ENCODE results near the gene ZNF644. TPM values are rescaled to one million over a fixed set of nuclear protein-coding genes. Genes with fewer than 3 reads are reported as not detected.

The ZNF644 gene
- total RNA-seq, 1 experiment from 2014 or later: 55.9 TPM

DNA sequence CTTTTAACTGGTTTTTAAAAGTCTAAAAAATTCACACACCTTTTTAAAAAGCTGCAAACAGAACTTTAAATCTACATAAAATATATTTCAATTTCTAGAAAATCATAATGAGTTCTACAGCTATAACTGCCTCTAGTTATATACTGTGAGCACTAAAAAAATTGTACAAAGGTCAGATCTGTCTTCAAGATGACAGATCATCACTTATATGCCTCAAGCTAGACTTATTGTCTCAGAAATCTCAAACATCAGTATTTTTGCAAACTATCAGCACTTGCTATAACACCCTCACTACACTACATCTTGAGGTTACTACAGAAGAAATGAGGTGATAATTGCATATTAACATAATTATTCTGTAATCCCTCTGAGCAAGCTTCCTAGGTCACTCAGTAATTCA is 76.5 kb downstream of the ZNF644 start:
- CTCF ChIA-PET: interaction anchor here (1.2 kb wide), 1 partner anchor 19 kb away, joined by 3 read pairs; no protein-coding TSS in a partner anchor
- no TSS peak for BruUV-seq (replicated peaks)

More for the DNA sequence above, 76.5 kb downstream of the ZNF644 start:
- no peak overlapping the region for H3K4me2 ChIP-seq (ENCODE audit: low read length)
- ChIA-PET RAD21 (ENCODE audit: low non-redundant PET in 1 of 2, low total read pairs in 2 of 2, uncharacterized antibody in 2 of 2, unreplicated experiment in 2 of 2) (no interaction called here), POLR2A (no interaction called here)
- peaks cover 0 to 5% of the 10 kb centered on the region in 2 experiments; a peak in 1 of 4 replicates for H3K36me3 ChIP-seq (ENCODE audit: control insufficient read depth in 1 of 2, insufficient read depth in 2 of 2, low read length in 2 of 2)
- no peaks in the 10 kb centered on the region for H3K9me3 ChIP-seq (ENCODE audit: control insufficient read depth in 1 of 2, insufficient read depth in 1 of 2, low read depth in 1 of 2, low read length in 2 of 2)
- H3K27me3 ChIP-seq (ENCODE audit: insufficient read depth, low read length): no peaks in the 10 kb centered on the region
- H3K9ac ChIP-seq (ENCODE audit: low read length): no peak overlapping the region
- no peak overlapping the region for H3K4me3 ChIP-seq (replicated peaks in 1 of 2; ENCODE audit: low read depth in 1 of 2, low read length in 2 of 2)
- H3K27ac ChIP-seq (ENCODE audit: low read depth, low read length): no peak overlapping the region
- H3K9me2 ChIP-seq (ENCODE audit: insufficient read depth): no peaks in the 10 kb centered on the region
- peaks cover 76% of the 10 kb centered on the region for H3K79me2 ChIP-seq (ENCODE audit: insufficient read depth, low read length)
- TF ChIP-seq EGR1 (IDR thresholded peaks at IDR 0.05; ENCODE audit: low read depth) (no peak), EZH2phosphoT487 (IDR thresholded peaks at IDR 0.05; ENCODE audit: borderline replicate concordance) (no peak), CEBPB (IDR thresholded peaks at IDR 0.05; ENCODE audit: low read depth) (no peak), ZNF274 (IDR thresholded peaks at IDR 0.05; ENCODE audit: low read depth, low read length) (no peak), POLR2AphosphoS5 (IDR thresholded peaks at IDR 0.05; ENCODE audit: low read depth, low read length) (no peak), YY1 (IDR thresholded peaks at IDR 0.05; ENCODE audit: extremely low read depth, insufficient replicate concordance, low read depth, low read length) (no peak), SP1 (IDR thresholded peaks at IDR 0.05; ENCODE audit: low read depth) (no peak), CBX3 (IDR thresholded peaks at IDR 0.05; ENCODE audit: low read depth) (no peak), JUND (IDR thresholded peaks at IDR 0.05) (no peak), TCF7L2 (IDR thresholded peaks at IDR 0.05; ENCODE audit: borderline replicate concordance, extremely low read depth, insufficient read depth, insufficient read length) (no peak), POLR2A (IDR thresholded peaks at IDR 0.05; ENCODE audit: borderline replicate concordance, extremely low read depth, insufficient read depth, insufficient read length) (no peak), ZFX (IDR thresholded peaks at IDR 0.05) (no peak), ELF1 (IDR thresholded peaks at IDR 0.05; ENCODE audit: borderline replicate concordance, low read depth) (no peak), EZH2 (IDR thresholded peaks at IDR 0.05) (no peak), FOSL1 (IDR thresholded peaks at IDR 0.05; ENCODE audit: low read depth) (no peak), SIN3A (IDR thresholded peaks at IDR 0.05; ENCODE audit: low read depth) (no peak)
- TF ChIP-seq, protein P1, sequence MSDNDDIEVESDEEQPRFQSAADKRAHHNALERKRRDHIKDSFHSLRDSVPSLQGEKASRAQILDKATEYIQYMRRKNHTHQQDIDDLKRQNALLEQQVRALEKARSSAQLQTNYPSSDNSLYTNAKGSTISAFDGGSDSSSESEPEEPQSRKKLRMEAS (IDR thresholded peaks at IDR 0.05): no peak
- TF ChIP-seq, protein P2, sequence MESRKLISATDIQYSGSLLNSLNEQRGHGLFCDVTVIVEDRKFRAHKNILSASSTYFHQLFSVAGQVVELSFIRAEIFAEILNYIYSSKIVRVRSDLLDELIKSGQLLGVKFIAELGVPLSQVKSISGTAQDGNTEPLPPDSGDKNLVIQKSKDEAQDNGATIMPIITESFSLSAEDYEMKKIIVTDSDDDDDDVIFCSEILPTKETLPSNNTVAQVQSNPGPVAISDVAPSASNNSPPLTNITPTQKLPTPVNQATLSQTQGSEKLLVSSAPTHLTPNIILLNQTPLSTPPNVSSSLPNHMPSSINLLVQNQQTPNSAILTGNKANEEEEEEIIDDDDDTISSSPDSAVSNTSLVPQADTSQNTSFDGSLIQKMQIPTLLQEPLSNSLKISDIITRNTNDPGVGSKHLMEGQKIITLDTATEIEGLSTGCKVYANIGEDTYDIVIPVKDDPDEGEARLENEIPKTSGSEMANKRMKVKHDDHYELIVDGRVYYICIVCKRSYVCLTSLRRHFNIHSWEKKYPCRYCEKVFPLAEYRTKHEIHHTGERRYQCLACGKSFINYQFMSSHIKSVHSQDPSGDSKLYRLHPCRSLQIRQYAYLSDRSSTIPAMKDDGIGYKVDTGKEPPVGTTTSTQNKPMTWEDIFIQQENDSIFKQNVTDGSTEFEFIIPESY (IDR thresholded peaks at IDR 0.05; ENCODE audit: extremely low read depth, insufficient replicate concordance, low read length): no peak
- TF ChIP-seq, protein P3, sequence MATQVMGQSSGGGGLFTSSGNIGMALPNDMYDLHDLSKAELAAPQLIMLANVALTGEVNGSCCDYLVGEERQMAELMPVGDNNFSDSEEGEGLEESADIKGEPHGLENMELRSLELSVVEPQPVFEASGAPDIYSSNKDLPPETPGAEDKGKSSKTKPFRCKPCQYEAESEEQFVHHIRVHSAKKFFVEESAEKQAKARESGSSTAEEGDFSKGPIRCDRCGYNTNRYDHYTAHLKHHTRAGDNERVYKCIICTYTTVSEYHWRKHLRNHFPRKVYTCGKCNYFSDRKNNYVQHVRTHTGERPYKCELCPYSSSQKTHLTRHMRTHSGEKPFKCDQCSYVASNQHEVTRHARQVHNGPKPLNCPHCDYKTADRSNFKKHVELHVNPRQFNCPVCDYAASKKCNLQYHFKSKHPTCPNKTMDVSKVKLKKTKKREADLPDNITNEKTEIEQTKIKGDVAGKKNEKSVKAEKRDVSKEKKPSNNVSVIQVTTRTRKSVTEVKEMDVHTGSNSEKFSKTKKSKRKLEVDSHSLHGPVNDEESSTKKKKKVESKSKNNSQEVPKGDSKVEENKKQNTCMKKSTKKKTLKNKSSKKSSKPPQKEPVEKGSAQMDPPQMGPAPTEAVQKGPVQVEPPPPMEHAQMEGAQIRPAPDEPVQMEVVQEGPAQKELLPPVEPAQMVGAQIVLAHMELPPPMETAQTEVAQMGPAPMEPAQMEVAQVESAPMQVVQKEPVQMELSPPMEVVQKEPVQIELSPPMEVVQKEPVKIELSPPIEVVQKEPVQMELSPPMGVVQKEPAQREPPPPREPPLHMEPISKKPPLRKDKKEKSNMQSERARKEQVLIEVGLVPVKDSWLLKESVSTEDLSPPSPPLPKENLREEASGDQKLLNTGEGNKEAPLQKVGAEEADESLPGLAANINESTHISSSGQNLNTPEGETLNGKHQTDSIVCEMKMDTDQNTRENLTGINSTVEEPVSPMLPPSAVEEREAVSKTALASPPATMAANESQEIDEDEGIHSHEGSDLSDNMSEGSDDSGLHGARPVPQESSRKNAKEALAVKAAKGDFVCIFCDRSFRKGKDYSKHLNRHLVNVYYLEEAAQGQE (IDR thresholded peaks at IDR 0.05; ENCODE audit: low read depth): no peak
- TF ChIP-seq, protein P4, sequence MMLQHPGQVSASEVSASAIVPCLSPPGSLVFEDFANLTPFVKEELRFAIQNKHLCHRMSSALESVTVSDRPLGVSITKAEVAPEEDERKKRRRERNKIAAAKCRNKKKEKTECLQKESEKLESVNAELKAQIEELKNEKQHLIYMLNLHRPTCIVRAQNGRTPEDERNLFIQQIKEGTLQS (IDR thresholded peaks at IDR 0.05): no peak
- H2AFZ ChIP-seq (ENCODE audit: low read depth, low read length, poor library complexity, severe bottlenecking): no peak overlapping the region
- H3K4me1 ChIP-seq (ENCODE audit: control insufficient read depth in 1 of 2, insufficient read depth in 2 of 2, low read length in 2 of 2): no peaks in the 10 kb centered on the region
- DNase-seq (ENCODE audit: low read depth, low spot score): no peak
- peaks cover 17% of the 10 kb centered on the region; the same call in 1 of the 2 replicates for H4K20me1 ChIP-seq (ENCODE audit: insufficient read depth)
- intact Hi-C loops (cut with micrococcal nuclease): no loop called here
- ATAC-seq: no peak
